Neural cell (in vitro differentiated cells): ENCODE measurements around the gene IGF1R.

Experiments
- EP300 ChIP-seq: fragments of 450-650 bp; conservative IDR thresholded peaks from 2 replicates; pipeline ENCODE4 v1.6.1; 2014; ENCODE audit warnings: antibody characterized with exemption, mild to moderate bottlenecking, moderate library complexity; ENCODE audit not compliant: poor library complexity, severe bottlenecking
- EZH2 ChIP-seq: fragments of 200-600, 300-800 bp; shearing (Covaris generic), sonication (generic); IDR thresholded peaks from 2 replicates; pipeline ENCODE4 v1.6.1; 2014; ENCODE audit warnings: antibody characterized with exemption, low read length, borderline replicate concordance, mild to moderate bottlenecking; ENCODE audit not compliant: insufficient read depth, poor library complexity, severe bottlenecking
- MXI1 ChIP-seq: fragments of 450-650 bp; conservative IDR thresholded peaks from 2 replicates; pipeline ENCODE4 v1.6.1; 2014; ENCODE audit warnings: antibody characterized with exemption, mild to moderate bottlenecking; ENCODE audit not compliant: poor library complexity, severe bottlenecking
- POLR2AphosphoS5 ChIP-seq: IDR thresholded peaks from 2 replicates; pipeline ENCODE4 v1.6.1; 2012
- RAD21 ChIP-seq: fragments of 450-650 bp; conservative IDR thresholded peaks from 2 replicates; pipeline ENCODE4 v1.6.1; 2014; ENCODE audit warnings: antibody characterized with exemption, mild to moderate bottlenecking, moderate library complexity
- SMC3 ChIP-seq: fragments of 450-650 bp; conservative IDR thresholded peaks from 2 replicates; pipeline ENCODE4 v1.6.1; 2014; ENCODE audit warnings: antibody characterized with exemption, mild to moderate bottlenecking, moderate library complexity; ENCODE audit not compliant: poor library complexity
- TAF1 ChIP-seq: IDR thresholded peaks from 2 replicates; pipeline ENCODE4 v1.6.1; 2012; ENCODE audit warnings: low read depth
- TF ChIP-seq, protein P1 (sequence below): fragments of 450-650 bp; IDR thresholded peaks from 2 replicates; pipeline ENCODE4 v1.5.1; 2014; ENCODE audit warnings: antibody characterized with exemption, mild to moderate bottlenecking, moderate library complexity; ENCODE audit not compliant: poor library complexity, severe bottlenecking
- TF ChIP-seq, protein P2 (sequence below): IDR thresholded peaks from 2 replicates; pipeline ENCODE4 v1.6.1; 2012; ENCODE audit warnings: borderline replicate concordance

DNA sequence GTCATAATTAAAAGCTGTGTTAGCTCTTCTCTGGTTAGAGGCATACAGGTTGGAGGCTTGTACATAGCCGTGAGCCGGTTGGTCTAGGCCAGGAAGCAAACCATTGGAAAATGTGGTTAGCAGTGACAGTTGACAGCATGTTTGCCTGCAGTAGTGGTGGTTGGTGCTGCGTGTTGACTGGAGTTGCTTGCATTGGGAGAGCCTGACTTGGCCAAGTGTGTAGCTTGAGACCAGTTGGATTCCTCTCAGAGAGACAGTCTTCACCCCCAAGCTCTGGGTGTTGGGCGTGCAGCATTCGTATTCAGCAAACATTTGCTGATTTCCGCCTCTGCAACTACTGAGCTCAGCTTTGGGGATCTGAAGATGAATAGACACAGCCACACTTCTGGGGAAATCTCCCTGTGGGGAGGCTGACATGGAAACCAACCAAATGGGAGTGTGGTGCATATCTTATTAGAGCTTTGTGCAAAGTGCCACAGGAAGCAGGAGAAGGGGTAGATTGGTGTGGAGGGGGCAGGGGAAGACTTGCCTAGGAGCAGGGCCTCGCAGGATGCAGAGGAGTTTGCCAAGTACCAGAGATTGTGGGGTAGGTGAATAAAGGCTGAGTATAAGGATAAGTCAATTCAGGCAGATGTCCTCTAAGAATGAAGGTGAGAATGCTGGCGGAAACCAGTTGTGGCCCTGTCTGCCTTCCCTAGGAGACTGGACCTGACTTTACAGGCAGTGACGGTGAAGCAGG lies 83.5 kb downstream of the IGF1R start:
- TF ChIP-seq EZH2 (no peak), POLR2AphosphoS5 (no peak), SMC3 (no peak), TAF1 (no peak), MXI1 (no peak), EP300 (no peak), RAD21 (no peak)
- TF ChIP-seq, protein P1, sequence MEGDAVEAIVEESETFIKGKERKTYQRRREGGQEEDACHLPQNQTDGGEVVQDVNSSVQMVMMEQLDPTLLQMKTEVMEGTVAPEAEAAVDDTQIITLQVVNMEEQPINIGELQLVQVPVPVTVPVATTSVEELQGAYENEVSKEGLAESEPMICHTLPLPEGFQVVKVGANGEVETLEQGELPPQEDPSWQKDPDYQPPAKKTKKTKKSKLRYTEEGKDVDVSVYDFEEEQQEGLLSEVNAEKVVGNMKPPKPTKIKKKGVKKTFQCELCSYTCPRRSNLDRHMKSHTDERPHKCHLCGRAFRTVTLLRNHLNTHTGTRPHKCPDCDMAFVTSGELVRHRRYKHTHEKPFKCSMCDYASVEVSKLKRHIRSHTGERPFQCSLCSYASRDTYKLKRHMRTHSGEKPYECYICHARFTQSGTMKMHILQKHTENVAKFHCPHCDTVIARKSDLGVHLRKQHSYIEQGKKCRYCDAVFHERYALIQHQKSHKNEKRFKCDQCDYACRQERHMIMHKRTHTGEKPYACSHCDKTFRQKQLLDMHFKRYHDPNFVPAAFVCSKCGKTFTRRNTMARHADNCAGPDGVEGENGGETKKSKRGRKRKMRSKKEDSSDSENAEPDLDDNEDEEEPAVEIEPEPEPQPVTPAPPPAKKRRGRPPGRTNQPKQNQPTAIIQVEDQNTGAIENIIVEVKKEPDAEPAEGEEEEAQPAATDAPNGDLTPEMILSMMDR, result no peak
- TF ChIP-seq, protein P2, sequence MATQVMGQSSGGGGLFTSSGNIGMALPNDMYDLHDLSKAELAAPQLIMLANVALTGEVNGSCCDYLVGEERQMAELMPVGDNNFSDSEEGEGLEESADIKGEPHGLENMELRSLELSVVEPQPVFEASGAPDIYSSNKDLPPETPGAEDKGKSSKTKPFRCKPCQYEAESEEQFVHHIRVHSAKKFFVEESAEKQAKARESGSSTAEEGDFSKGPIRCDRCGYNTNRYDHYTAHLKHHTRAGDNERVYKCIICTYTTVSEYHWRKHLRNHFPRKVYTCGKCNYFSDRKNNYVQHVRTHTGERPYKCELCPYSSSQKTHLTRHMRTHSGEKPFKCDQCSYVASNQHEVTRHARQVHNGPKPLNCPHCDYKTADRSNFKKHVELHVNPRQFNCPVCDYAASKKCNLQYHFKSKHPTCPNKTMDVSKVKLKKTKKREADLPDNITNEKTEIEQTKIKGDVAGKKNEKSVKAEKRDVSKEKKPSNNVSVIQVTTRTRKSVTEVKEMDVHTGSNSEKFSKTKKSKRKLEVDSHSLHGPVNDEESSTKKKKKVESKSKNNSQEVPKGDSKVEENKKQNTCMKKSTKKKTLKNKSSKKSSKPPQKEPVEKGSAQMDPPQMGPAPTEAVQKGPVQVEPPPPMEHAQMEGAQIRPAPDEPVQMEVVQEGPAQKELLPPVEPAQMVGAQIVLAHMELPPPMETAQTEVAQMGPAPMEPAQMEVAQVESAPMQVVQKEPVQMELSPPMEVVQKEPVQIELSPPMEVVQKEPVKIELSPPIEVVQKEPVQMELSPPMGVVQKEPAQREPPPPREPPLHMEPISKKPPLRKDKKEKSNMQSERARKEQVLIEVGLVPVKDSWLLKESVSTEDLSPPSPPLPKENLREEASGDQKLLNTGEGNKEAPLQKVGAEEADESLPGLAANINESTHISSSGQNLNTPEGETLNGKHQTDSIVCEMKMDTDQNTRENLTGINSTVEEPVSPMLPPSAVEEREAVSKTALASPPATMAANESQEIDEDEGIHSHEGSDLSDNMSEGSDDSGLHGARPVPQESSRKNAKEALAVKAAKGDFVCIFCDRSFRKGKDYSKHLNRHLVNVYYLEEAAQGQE, result no peak
